Activated T-helper 1 cell treated with Interleukin-2 at 50 U/mL for 16 hours (primary cell): ENCODE results near the gene RFX7.
"Not testable (repeated sequence)": the region's sequence is repeated elsewhere in the genome, so short reads cannot be mapped to it uniquely, and the experiment has no call there.

Source experiments
- DNase-seq: peaks from one replicate; pipeline ENCODE4 v3.0.0-alpha.2; 2020; ENCODE audit warnings: low read depth

RFX7 gene

GRCh38 chr15:56243163-56244037 lies at the start of gene RFX7:
TSS of gene RFX7 (minus strand) at chr15:56243879. CDS start at chr15:56243285, 594 bp downstream.
- DNase-seq, result peak; percentile 72

GRCh38 chr15:56292546-56293316 lies 49.1 kb upstream of the RFX7 start:
- no peak for DNase-seq

GRCh38 chr15:56291741-56292140 lies 48.1 kb upstream of the RFX7 start:
- DNase-seq, result no peak

GRCh38 chr15:56286213-56286612 lies 42.5 kb upstream of the RFX7 start:
- DNase-seq, result no peak

GRCh38 chr15:56281145-56281544 lies 37.5 kb upstream of the RFX7 start:
- no peak for DNase-seq

GRCh38 chr15:56273724-56274123 lies 30.0 kb upstream of the RFX7 start:
- DNase-seq, result no peak

GRCh38 chr15:56272454-56272853 lies 28.8 kb upstream of the RFX7 start:
- no peak for DNase-seq

- not testable (repeated sequence) for DNase-seq
Measured at GRCh38 chr15:56266465-56266864, 22.8 kb upstream of the RFX7 start.

- no peak for DNase-seq
Measured at GRCh38 chr15:56261854-56262509, 18.3 kb upstream of the RFX7 start.

GRCh38 chr15:56257306-56257705 lies 13.6 kb upstream of the RFX7 start:
- DNase-seq, result not testable (repeated sequence)

GRCh38 chr15:56254265-56254664 lies 10.6 kb upstream of the RFX7 start:
- DNase-seq, result no peak

- DNase-seq, result no peak
Measured at GRCh38 chr15:56252386-56252785, 8.7 kb upstream of the RFX7 start.

GRCh38 chr15:56251315-56252095 lies 7.8 kb upstream of the RFX7 start:
- DNase-seq, result no peak

- DNase-seq, result no peak
Measured at GRCh38 chr15:56250626-56251025, 6.9 kb upstream of the RFX7 start.

GRCh38 chr15:56249092-56249491 lies 5.4 kb upstream of the RFX7 start:
- no peak for DNase-seq

- DNase-seq, result no peak
Measured at GRCh38 chr15:56248311-56248992, 4.8 kb upstream of the RFX7 start.

- DNase-seq, result no peak
Measured at GRCh38 chr15:56247266-56247665, 3.6 kb upstream of the RFX7 start.

- peak; percentile 79 for DNase-seq
Measured at GRCh38 chr15:56245871-56246814, 2.5 kb upstream of the RFX7 start.

GRCh38 chr15:56244811-56245576 lies 1.3 kb upstream of the RFX7 start:
- no peak for DNase-seq
